GM19025 (cell line): ENCODE data around the gene IL36RN.

Experiments
- ATAC-seq: cut with Tn5 transposase; IDR thresholded peaks from one replicate; pipeline ENCODE4 v1.9.1; 2021; ENCODE audit warnings: mild to moderate bottlenecking, low read depth, moderate library complexity; ENCODE audit not compliant: unreplicated experiment

Gene IL36RN

GRCh38 chr2:113070606-113070975, 11.6 kb downstream of the IL36RN start:
- ATAC-seq, result no peak

GRCh38 chr2:113072584-113072983, 13.6 kb downstream of the IL36RN start:
- no peak for ATAC-seq

GRCh38 chr2:113073325-113073834, 14.4 kb downstream of the IL36RN start:
- no peak for ATAC-seq

GRCh38 chr2:113075030-113075429, 16.0 kb downstream of the IL36RN start:
- ATAC-seq, result no peak

GRCh38 chr2:113075600-113075999, 16.6 kb downstream of the IL36RN start:
- ATAC-seq, result no peak

- ATAC-seq, result no peak
Measured at GRCh38 chr2:113076954-113077669, 18.1 kb downstream of the IL36RN start.

GRCh38 chr2:113077921-113078320, 18.9 kb downstream of the IL36RN start:
- ATAC-seq, result no peak

- ATAC-seq, result no peak
Measured at GRCh38 chr2:113078350-113078839, 19.4 kb downstream of the IL36RN start.

- no peak for ATAC-seq
Measured at GRCh38 chr2:113079131-113079530, 20.1 kb downstream of the IL36RN start.

- ATAC-seq, result no peak
Measured at GRCh38 chr2:113080134-113080533, 21.1 kb downstream of the IL36RN start.

GRCh38 chr2:113081488-113082210, 22.7 kb downstream of the IL36RN start:
- ATAC-seq, result no peak

GRCh38 chr2:113083296-113083695, 24.3 kb downstream of the IL36RN start:
- no peak for ATAC-seq

- no peak for ATAC-seq
Measured at GRCh38 chr2:113084249-113085000, 25.4 kb downstream of the IL36RN start.

- no peak for ATAC-seq
Measured at GRCh38 chr2:113085542-113085941, 26.5 kb downstream of the IL36RN start.

- no peak for ATAC-seq
Measured at GRCh38 chr2:113088213-113088992, 29.4 kb downstream of the IL36RN start.

- no peak for ATAC-seq
Measured at GRCh38 chr2:113089916-113090315, 30.9 kb downstream of the IL36RN start.

- ATAC-seq, result no peak
Measured at GRCh38 chr2:113091231-113091896, 32.4 kb downstream of the IL36RN start.

GRCh38 chr2:113092864-113093612, 34.0 kb downstream of the IL36RN start:
- no peak for ATAC-seq

GRCh38 chr2:113093613-113093977, 34.6 kb downstream of the IL36RN start:
- no peak for ATAC-seq
